NCI-H146 treated with DMSO at 0.1 percent for 48 hours (cell line): ENCODE results near the gene SERTM1.

ENCODE experiments used
- DNase-seq: peaks from one replicate; lab custom pipeline; 2025; ENCODE audit not compliant: unreplicated experiment; lab: John Stamatoyannopoulos, UW

Gene SERTM1

GRCh38 chr13:36673838-36674326 is at the start of gene SERTM1:
TSS of gene SERTM1 (plus strand) at chr13:36674020. CDS start at chr13:36695079, 21,059 bp downstream.
- peak; percentile 72 for DNase-seq

GRCh38 chr13:36628377-36629056 is 45.3 kb upstream of the SERTM1 start:
- DNase-seq: no peak

- DNase-seq: no peak
These were observed 44.8 kb upstream of the SERTM1 start for GRCh38 chr13:36629057-36629385.

GRCh38 chr13:36630181-36630803 is 43.5 kb upstream of the SERTM1 start:
- DNase-seq: no peak

GRCh38 chr13:36639610-36640009 is 34.2 kb upstream of the SERTM1 start:
- DNase-seq: no peak

GRCh38 chr13:36650611-36651010 is 23.2 kb upstream of the SERTM1 start:
- no peak for DNase-seq

GRCh38 chr13:36665630-36666029 is 8.2 kb upstream of the SERTM1 start:
- DNase-seq: no peak

- peak; percentile 11 for DNase-seq
These were observed 7.2 kb upstream of the SERTM1 start for GRCh38 chr13:36666477-36667229.

- DNase-seq: no peak
These were observed 5.5 kb upstream of the SERTM1 start for GRCh38 chr13:36668316-36668715.

GRCh38 chr13:36673352-36673751 is 468 bp upstream of the SERTM1 start:
- DNase-seq: no peak

- DNase-seq: no peak
These were observed 755 bp downstream of the SERTM1 start for GRCh38 chr13:36674337-36675212.

- no peak for DNase-seq
These were observed 1.4 kb downstream of the SERTM1 start for GRCh38 chr13:36675213-36675536.

- DNase-seq: no peak
These were observed 7.1 kb downstream of the SERTM1 start for GRCh38 chr13:36680913-36681312.

- DNase-seq: no peak
These were observed 8.2 kb downstream of the SERTM1 start for GRCh38 chr13:36681894-36682624.

- no peak for DNase-seq
These were observed 9.9 kb downstream of the SERTM1 start for GRCh38 chr13:36683701-36684100.

- no peak for DNase-seq
These were observed 12.1 kb downstream of the SERTM1 start for GRCh38 chr13:36685927-36686326.

- no peak for DNase-seq
These were observed 22.7 kb downstream of the SERTM1 start for GRCh38 chr13:36696410-36697010.

GRCh38 chr13:36700170-36700569 is 26.4 kb downstream of the SERTM1 start:
- no peak for DNase-seq

GRCh38 chr13:36706755-36707154 is 32.9 kb downstream of the SERTM1 start:
- no peak for DNase-seq
